WTC11 (cell line): Measurements from ENCODE around the gene C16orf54.

Experiments
- AFF4 ChIP-seq: sonication (generic); formaldehyde crosslinking; IDR thresholded peaks from 2 replicates; pipeline ENCODE4 v1.8.1; 2023; ENCODE audit warnings: mild to moderate bottlenecking, missing genetic modification reagents, borderline replicate concordance
- CREM ChIP-seq: sonication (generic); formaldehyde crosslinking; IDR thresholded peaks from 2 replicates; pipeline ENCODE4 v1.8.1; 2022; ENCODE audit warnings: mild to moderate bottlenecking, missing genetic modification reagents, moderate library complexity
- CTCF ChIP-seq: fragments of 200-600 bp; IDR thresholded peaks from 2 replicates; pipeline ENCODE4 v1.8.0; 2022; ENCODE audit warnings: antibody characterized with exemption
- MLX ChIP-seq: sonication (generic); formaldehyde crosslinking; IDR thresholded peaks from 2 replicates; pipeline ENCODE4 v1.8.1; 2023; ENCODE audit warnings: mild to moderate bottlenecking, missing genetic modification reagents, moderate library complexity
- NFYB ChIP-seq: sonication (generic); formaldehyde crosslinking; conservative IDR thresholded peaks from 2 replicates; pipeline ENCODE4 v1.8.0; 2022; ENCODE audit warnings: low read depth, missing genetic modification reagents
- SMAD3 ChIP-seq: sonication (generic); formaldehyde crosslinking; IDR thresholded peaks from 2 replicates; pipeline ENCODE4 v1.8.0; 2022; ENCODE audit warnings: missing genetic modification reagents, mild to moderate bottlenecking, borderline replicate concordance
- ZNF512 ChIP-seq: sonication (generic); formaldehyde crosslinking; IDR thresholded peaks from 2 replicates; pipeline ENCODE4 v1.8.1; 2022; ENCODE audit warnings: missing genetic modification reagents, borderline replicate concordance

- TF ChIP-seq CTCF: no peak
- no peak for TF ChIP-seq AFF4 (CRISPR knock-in tag)
- no peak for TF ChIP-seq ZNF512
- no peak for TF ChIP-seq CREM (CRISPR knock-in tag)
- TF ChIP-seq MLX (CRISPR knock-in tag): no peak
- TF ChIP-seq SMAD3 (CRISPR knock-in tag): no peak
- TF ChIP-seq NFYB (CRISPR knock-in tag): no peak
Observed at GRCh38 chr16:29770250-29770929, 24.6 kb upstream of the C16orf54 start.
